Measurements from ENCODE around the gene FAM171A2.
"Not testable (repeated sequence)": the region's sequence is repeated elsewhere in the genome, so short reads cannot be mapped to it uniquely, and the experiment has no call there.

The FAM171A2 gene

GRCh38 chr17:44329516-44329915, 34.1 kb downstream of the FAM171A2 start:
- DNase-seq (ENCODE audit: low read depth, low spot score); H3K4me3 ChIP-seq (ENCODE audit: low read length): not testable (repeated sequence)

GRCh38 chr17:44327715-44328449, 35.8 kb downstream of the FAM171A2 start:
- no peak for DNase-seq (ENCODE audit: low read depth, low spot score)
- no peak overlapping the region for H3K4me3 ChIP-seq (ENCODE audit: low read length)

- peak; percentile 94 for DNase-seq (ENCODE audit: low read depth, low spot score)
- H3K4me3 ChIP-seq (ENCODE audit: low read length), result peak overlapping the region; percentile 16; the same call in 1 of the 2 replicates
Observed at GRCh38 chr17:44326861-44327444, 36.7 kb downstream of the FAM171A2 start.

GRCh38 chr17:44324571-44325275, 38.9 kb downstream of the FAM171A2 start, which contains the start of gene SLC25A39:
SLC25A39 (minus strand) TSS chr17:44324823; CDS start chr17:44323562, 1,261 bp downstream.
- peak; percentile 82 for DNase-seq (ENCODE audit: low read depth, low spot score)

GRCh38 chr17:44324092-44324570, 39.5 kb downstream of the FAM171A2 start:
- H3K4me3 ChIP-seq (ENCODE audit: low read length), result peak overlapping the region; percentile 82
- DNase-seq (ENCODE audit: low read depth, low spot score), result no peak

More at GRCh38 chr17:44324571-44325275, 38.9 kb downstream of the FAM171A2 start, which contains the start of gene SLC25A39:
- H3K4me3 ChIP-seq (ENCODE audit: low read length), result peak within 1 kb of the TSS; percentile 82

- peak overlapping the region; percentile 82 for H3K4me3 ChIP-seq (ENCODE audit: low read length)
- no peak for DNase-seq (ENCODE audit: low read depth, low spot score)
Observed at GRCh38 chr17:44323359-44324091, 40.1 kb downstream of the FAM171A2 start.

DNA sequence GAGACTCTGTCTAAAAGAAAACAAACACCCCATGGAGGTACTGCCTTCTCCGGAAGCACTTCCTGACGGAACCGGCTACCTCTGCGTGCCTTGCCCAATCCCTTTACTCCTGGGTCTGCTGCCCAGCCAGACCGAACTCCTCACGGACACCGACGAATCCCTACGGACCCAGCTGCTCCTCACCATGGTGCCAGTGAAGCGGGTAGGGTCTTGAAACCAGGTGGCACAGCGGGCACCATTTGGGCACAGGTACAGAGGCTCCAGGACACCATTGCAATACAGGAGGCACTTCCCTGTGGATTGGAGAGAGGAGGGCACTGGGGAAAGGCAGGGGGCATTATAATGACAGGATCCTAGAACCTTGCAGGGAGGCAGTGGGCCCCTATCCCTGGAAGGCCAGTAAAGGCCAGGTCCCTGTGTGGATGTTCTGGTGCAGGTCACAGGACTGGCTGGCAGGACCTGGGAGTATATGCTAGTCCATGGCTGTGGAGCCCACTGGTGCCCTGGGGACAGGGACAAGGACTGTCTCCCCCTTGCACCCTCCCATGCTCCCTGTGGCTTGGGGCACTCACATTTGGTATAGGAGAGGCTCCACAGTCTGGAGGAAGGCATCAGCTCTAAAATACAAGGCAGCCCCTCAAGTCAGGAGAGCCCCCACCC, 41.3 kb downstream of the FAM171A2 start:
- DNase-seq (ENCODE audit: low read depth, low spot score), result no peak
- H3K4me3 ChIP-seq (ENCODE audit: low read length), result no peak overlapping the region

DNA sequence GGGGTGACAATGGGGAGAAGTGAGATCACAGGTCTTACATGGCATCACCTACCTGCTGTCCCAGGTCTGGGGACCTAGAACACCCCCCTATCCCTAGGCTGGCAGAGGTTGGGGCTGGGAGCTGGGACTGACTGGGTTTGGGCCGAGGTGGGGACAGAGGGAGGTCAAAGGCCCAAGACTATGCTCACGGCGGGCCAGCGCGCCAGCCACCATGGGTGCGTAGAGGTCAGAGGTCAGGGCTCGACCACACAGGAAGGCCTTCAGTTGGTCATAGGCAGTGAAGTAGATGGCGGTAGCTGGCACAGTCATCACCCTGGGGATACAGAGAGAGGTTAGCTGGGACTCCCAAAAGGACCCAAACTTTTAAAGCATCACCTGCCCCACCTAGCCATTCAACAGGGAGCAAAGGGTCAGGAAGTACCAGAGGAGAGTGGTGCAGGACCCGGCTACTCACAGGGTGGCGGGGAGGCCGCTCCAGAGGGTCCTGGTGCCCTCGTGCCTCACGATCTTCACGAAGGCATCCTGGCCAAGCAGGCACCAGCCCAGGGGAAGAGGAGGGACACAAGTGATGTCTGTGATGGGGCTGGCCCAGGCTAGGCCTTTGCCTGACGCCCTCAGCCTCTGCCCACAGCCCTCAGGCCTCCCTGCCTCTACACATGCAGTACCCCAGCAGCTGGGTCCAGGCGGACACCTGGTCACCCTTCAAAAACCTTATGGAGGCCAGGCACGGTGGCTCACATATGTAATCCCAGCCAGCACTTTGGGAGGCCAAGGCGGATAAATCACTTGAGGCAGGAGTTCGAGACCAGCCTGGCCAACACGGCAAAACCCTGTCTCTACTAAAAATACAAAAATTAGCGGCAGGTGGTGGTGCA, 42.2 kb downstream of the FAM171A2 start:
- H3K4me3 ChIP-seq (ENCODE audit: low read length), result no peak overlapping the region
- DNase-seq (ENCODE audit: low read depth, low spot score), result no peak

DNA sequence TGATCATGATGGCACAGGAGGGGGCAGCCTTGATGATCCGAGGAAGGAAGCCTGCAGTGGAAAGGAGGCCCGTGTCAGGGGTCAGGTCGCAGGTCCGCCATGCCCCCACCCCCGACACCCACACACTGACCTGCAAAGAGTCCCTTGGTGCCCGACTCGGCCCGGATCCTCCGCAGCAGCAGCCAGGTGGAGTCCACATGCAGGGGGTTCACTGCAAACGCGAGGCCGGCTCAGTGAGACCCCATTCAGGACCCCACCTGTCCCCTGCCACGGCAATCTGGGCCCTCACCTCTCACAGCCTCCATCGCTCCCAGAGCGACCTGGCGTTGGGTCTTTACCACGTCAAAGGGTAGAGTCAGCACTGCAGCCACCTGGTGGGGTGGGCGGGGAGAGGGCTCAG, 43.6 kb downstream of the FAM171A2 start:
- H3K4me3 ChIP-seq (ENCODE audit: low read length), result no peak overlapping the region
- no peak for DNase-seq (ENCODE audit: low read depth, low spot score)

DNA sequence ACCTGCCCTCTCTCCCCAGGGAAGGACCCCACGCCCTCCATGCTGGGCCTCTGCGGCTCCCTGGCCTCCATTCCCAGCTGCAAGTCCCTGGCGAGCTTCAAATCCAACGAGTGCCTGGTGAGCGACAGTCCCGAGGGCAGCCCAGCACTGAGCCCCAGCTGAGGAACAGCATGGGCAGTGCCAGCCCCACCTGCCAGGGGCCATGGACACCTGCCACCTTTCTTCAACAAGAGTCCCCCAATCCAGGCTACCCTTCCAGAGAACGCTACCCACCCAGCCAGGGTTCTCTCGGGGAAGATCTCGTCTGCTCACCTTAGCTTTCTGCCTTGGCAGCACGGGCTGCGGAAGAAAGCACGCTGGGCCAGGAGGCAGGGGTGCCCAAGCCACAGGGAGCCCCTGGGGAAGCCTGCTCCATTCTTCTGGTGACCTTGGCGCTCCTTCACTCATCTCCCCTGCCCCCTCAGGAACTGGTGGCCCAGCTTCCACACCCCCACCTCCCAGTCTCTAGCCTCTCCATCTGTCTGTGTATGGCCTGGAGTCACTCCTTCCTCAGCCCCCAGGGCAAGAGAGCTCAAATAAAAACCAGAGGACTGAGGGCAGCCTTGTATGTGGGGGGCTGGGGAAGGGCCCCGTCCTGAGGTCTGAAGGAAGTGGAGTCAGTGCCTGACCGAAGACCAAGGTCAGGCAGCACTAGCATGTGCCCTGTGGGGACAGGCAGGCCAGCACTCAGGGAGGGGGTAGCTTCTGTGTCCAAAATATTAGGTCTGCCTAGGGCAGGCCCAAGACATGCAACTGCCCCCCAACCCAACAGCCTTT, 45.4 kb downstream of the FAM171A2 start:
- H3K4me3 ChIP-seq (ENCODE audit: low read length), result no peak overlapping the region
- DNase-seq (ENCODE audit: low read depth, low spot score), result no peak

DNA sequence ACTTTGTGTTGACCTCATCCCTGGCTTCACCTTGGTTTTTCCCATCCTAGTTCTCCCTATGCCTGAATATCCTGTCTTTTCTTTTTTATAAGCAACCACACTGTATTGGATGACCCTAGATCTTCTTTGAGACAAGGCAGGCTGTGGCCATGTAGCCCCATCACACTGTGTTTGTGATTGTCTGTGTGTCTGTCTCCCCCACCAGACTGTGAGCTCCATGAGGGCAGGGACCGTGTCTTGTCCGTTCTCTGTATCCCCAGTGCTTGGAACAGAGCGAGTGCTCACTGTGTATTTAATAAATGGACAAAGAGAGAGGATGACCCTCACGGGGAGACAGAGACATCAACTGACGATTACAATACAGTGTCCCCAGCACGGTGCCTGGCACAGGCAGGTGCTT, 46.1 kb downstream of the FAM171A2 start:
- DNase-seq (ENCODE audit: low read depth, low spot score), result no peak
- H3K4me3 ChIP-seq (ENCODE audit: low read length), result no peak overlapping the region

DNA sequence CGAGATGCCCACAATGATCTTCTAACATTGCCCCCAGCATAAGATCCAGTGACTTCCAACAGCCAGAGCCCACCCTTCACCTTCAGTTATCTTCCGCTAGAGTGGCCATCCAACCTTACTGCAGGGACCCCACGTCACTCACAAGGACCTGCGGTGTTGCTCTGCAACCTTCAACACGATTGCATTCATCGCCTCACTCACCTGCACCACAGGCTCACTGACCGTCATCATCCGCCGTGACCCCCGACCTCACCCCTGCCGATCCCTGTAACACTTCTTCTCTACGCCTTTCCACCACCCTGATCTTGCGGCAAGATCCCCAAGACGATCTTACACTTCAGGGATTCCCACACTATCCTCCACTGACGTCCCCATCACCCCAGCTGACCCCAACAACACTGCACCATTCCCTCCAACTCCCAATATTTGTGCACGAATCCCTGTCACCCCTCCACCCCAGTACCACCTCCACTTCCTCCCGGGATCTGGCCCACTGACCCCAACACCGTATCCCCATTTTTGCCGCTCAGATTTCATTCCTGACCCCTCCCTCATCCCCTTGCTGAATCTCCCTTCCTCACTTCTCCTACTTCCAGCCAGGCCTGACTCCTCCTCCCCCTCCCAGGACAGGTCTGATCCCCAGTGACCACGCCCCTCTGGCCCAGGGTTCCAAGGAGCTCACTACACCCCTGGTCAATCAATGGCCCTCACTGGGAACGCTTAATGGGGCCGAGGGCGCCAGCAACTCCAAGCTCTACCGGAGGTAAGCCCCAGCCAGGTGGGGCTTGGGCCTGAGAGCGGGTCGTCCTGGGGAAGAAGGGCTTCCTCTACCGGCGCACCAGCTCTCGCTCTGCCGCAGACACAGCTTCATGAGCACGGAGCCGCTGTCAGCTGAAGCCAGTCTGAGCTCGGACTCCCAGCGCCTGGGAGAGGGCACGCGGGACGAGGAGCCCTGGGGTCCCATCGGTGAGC, 47.6 kb downstream of the FAM171A2 start:
- peak overlapping the region; percentile 49 for H3K4me3 ChIP-seq (ENCODE audit: low read length)
- DNase-seq (ENCODE audit: low read depth, low spot score), result no peak

DNA sequence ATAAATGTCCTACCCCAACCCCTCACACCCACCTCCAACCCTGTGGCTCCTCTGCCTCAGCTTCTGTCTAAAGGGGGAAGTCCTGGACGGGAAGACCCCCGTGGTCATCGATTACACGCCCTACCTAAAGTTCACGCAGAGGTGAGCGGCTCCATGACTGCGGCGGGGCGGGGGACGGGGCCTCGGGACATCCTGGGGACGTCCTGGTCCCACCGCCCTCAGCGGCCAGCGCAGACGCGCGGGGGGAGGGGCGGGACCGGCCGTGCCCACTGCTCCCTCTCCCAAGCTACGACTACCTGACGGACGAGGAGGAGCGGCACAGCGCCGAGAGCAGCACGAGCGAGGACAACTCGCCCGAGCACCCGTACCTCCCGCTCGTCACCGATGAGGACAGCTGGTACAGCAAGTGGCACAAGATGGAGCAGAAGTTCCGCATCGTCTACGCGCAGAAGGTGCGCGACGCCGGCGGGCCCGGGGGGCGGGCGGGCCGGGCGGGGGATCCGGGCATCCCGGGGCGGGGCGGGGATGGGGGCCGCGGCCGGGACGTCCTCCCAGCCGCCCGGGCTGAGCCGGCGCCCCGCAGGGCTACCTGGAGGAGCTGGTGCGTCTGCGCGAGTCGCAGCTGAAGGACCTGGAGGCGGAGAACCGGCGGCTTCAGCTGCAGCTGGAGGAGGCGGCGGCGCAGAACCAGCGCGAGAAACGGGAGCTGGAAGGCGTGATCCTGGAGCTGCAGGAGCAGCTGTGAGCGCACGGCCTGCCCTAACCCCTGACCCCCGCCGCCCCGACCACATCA, 48.6 kb downstream of the FAM171A2 start:
- DNase-seq (ENCODE audit: low read depth, low spot score), result peak; percentile 27
- H3K4me3 ChIP-seq (ENCODE audit: low read length), result peak overlapping the region; percentile 49

DNA sequence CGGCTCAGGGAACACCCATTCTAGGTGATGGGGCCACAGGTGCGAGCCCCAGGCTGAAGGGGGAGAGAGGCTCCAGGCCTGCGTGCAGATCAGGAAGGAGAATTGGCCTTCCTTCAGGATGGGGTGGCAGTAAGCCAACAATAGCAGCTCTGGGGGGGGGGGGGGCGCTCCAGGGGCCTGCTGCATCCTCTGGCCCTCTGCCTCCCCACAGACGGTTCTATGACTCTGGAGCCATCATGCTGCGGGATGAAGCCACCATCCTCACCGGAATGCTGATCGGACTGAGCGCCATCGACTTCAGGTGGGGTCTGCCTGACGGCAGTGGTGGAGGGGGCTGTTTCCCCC, 49.2 kb downstream of the FAM171A2 start:
- DNase-seq (ENCODE audit: low read depth, low spot score), result no peak
- peak overlapping the region; percentile 49; the same call in 1 of the 2 replicates for H3K4me3 ChIP-seq (ENCODE audit: low read length)

DNA sequence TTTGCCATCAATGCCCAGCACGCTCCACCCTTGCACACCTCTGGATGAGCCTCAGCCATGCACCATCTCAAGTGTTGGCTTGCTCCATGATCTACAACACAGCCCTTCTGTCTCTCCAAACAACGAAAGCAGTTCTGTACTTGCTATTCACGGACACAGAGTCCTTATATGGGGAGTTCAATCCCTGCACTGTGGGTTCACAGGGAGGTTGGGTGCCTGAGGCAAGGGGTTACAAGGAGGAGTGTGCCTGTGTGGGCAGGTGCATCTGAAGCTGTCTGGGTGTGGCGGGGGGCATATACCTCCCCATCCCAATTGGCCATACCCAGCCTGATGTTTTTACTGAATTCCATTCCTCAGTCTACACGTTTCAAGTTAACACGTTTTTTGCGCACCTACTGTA, 49.6 kb downstream of the FAM171A2 start:
- H3K4me3 ChIP-seq (ENCODE audit: low read length), result no peak overlapping the region
- DNase-seq (ENCODE audit: low read depth, low spot score), result no peak
